HepG2 (cell line): ENCODE measurements around the gene FFAR4. TPM values are rescaled to one million over a fixed set of nuclear protein-coding genes. Genes with fewer than 3 reads are reported as not detected.

Experiments
- ADNP ChIP-seq: sonication (generic); formaldehyde crosslinking; IDR thresholded peaks from 2 replicates; pipeline ENCODE4 v1.4.0; 2020; ENCODE audit warnings: missing genetic modification reagents
- ARNT ChIP-seq: fragments of 450-650 bp; IDR thresholded peaks from 2 replicates; pipeline ENCODE4 v1.6.1; 2017
- BRD4 ChIP-seq: sonication (generic); formaldehyde crosslinking; IDR thresholded peaks from 2 replicates; pipeline ENCODE4 v1.4.0; 2020; ENCODE audit warnings: missing genetic modification reagents
- CREB3 ChIP-seq: sonication (generic); formaldehyde crosslinking; IDR thresholded peaks from 2 replicates; pipeline ENCODE4 v1.5.0; 2020; ENCODE audit warnings: missing genetic modification reagents
- E2F2 ChIP-seq: sonication (generic); formaldehyde crosslinking; IDR thresholded peaks from 2 replicates; pipeline ENCODE4 v1.4.0; 2020; ENCODE audit warnings: missing genetic modification reagents, borderline replicate concordance
- FOXP1 ChIP-seq, 2 experiments: fragments of 450-650 bp in 1 of 2; IDR thresholded peaks; 2 replicates each; pipeline ENCODE4 v1.6.1; 2017 to 2018; ENCODE audit warnings: antibody characterized with exemption in 1 of 2
- HMGXB4 ChIP-seq, 2 experiments: sonication (generic) in 1 of 2; formaldehyde crosslinking in 1 of 2; IDR thresholded peaks; 2 replicates each; pipeline versions ENCODE4 v1.4.0 to v1.6.1; 2018 to 2020; ENCODE audit warnings: missing genetic modification reagents in 2 of 2, borderline replicate concordance in 1 of 2, low read depth in 1 of 2, mild to moderate bottlenecking in 1 of 2, missing biosample characterization in 1 of 2
- IRX3 ChIP-seq: sonication (generic); formaldehyde crosslinking; IDR thresholded peaks from 2 replicates; pipeline ENCODE4 v1.8.1; 2023; ENCODE audit warnings: mild to moderate bottlenecking, low read depth, missing genetic modification reagents, borderline replicate concordance
- ISX ChIP-seq: sonication (generic); formaldehyde crosslinking; conservative IDR thresholded peaks from 2 replicates; pipeline ENCODE4 v1.5.0; 2020; ENCODE audit warnings: missing genetic modification reagents
- KDM6A ChIP-seq: IDR thresholded peaks from 2 replicates; pipeline ENCODE4 v1.6.1; 2016; ENCODE audit warnings: low read depth
- LCORL ChIP-seq, 2 experiments: fragments of 450-650 bp in 1 of 2; sonication (generic) in 1 of 2; formaldehyde crosslinking in 1 of 2; IDR thresholded peaks; 2 replicates each; pipeline versions ENCODE4 v1.5.0 to v1.6.1; 2017 to 2020; ENCODE audit warnings: antibody characterized with exemption in 1 of 2, missing genetic modification reagents in 1 of 2
- MBNL3 ChIP-seq: fragments of 250-450 bp; sonication (Bioruptor Pico); conservative IDR thresholded peaks from 2 replicates; pipeline ENCODE4 v1.8.0; 2022; ENCODE audit warnings: mild to moderate bottlenecking, inconsistent platforms
- NCOR1 ChIP-seq: fragments of 200-600 bp; sonication (generic); IDR thresholded peaks from 2 replicates; pipeline ENCODE4 v1.7.0; 2017; ENCODE audit warnings: antibody characterized with exemption, low read length, borderline replicate concordance
- NR1H2 ChIP-seq: sonication (generic); formaldehyde crosslinking; IDR thresholded peaks from 2 replicates; pipeline ENCODE4 v1.8.1; 2022; ENCODE audit warnings: low read depth, missing genetic modification reagents, borderline replicate concordance
- PPARG ChIP-seq: conservative IDR thresholded peaks from 2 replicates; pipeline ENCODE4 v1.6.1; 2016; ENCODE audit warnings: missing biosample characterization, missing genetic modification reagents
- PRPF4 ChIP-seq: fragments of 200-400 bp; formaldehyde crosslinking; IDR thresholded peaks from 2 replicates; pipeline ENCODE4 v1.6.1; 2016; ENCODE audit warnings: low read length, low read depth; ENCODE audit not compliant: poor library complexity, severe bottlenecking
- RFX1 ChIP-seq: fragments of 450-650 bp; IDR thresholded peaks from 2 replicates; pipeline ENCODE4 v1.6.1; 2017
- SKI ChIP-seq: fragments of 450-650 bp; IDR thresholded peaks from one replicate; pipeline ENCODE4 v1.6.1; 2018; ENCODE audit warnings: mild to moderate bottlenecking; ENCODE audit not compliant: partially characterized antibody
- ZBTB21 ChIP-seq: sonication (generic); formaldehyde crosslinking; IDR thresholded peaks from 2 replicates; pipeline ENCODE4 v1.4.0; 2020; ENCODE audit warnings: missing genetic modification reagents
- ZBTB26 ChIP-seq: IDR thresholded peaks from 2 replicates; pipeline ENCODE4 v1.6.1; 2016; ENCODE audit warnings: missing compliant biosample characterization, missing genetic modification reagents, borderline replicate concordance
- ZNF225 ChIP-seq: sonication (generic); formaldehyde crosslinking; IDR thresholded peaks from 2 replicates; pipeline ENCODE4 v1.4.0; 2020; ENCODE audit warnings: mild to moderate bottlenecking, missing genetic modification reagents
- ZNF512 ChIP-seq: sonication (generic); formaldehyde crosslinking; IDR thresholded peaks from 2 replicates; pipeline ENCODE4 v1.4.0; 2020; ENCODE audit warnings: mild to moderate bottlenecking, missing genetic modification reagents
- ZNF644 ChIP-seq: IDR thresholded peaks from 2 replicates; pipeline ENCODE4 v1.6.1; 2016; ENCODE audit warnings: low read depth
- ZSCAN22 ChIP-seq: sonication (generic); formaldehyde crosslinking; IDR thresholded peaks from 2 replicates; pipeline ENCODE4 v1.4.0; 2020; ENCODE audit warnings: mild to moderate bottlenecking, missing genetic modification reagents
- polyA plus RNA-seq, 8 experiments: library from polyadenylated mRNA; depleted of rRNA in 3 of 8; stranded (reverse) in 7 of 8; unstranded in 1 of 8; fragments of >200 nt; fragmentation: Illumina TruSeq in 4 of 8; extraction: Trizol in 4 of 8; gene quantifications; 2 replicates each; pipeline versions ENCODE4 v1.2.1 to v1.2.3, GENCODE V29; 2011 to 2016; ENCODE audit warnings: low read depth in 4 of 8, missing spikeins in 1 of 8, mixed read lengths in 1 of 8; ENCODE audit not compliant: insufficient read depth in 1 of 8
- total RNA-seq, 5 experiments: library from RNA; depleted of rRNA; stranded (reverse); fragments of >200 nt; fragmentation: Illumina TruSeq; extraction: Trizol; gene quantifications; 2 replicates each; pipeline ENCODE4 v1.2.3, GENCODE V29; 2016; ENCODE audit warnings: low read depth in 1 of 5

FFAR4 gene
- total and polyA plus RNA-seq, 2 of the 13 experiments (the other 11 are each of a cell fraction or from before 2014, with no cell fraction given), result 0.09 TPM; not detected in 1

GRCh38 chr10:93601146-93601773, 34.8 kb downstream of the FFAR4 start, which contains the start of gene RBP4 (continued):
- TF ChIP-seq ZNF225 (CRISPR knock-in tag), result 0 out of 2 replicates have a peak, but pooled peaks have one; percentile 58
- no peak for TF ChIP-seq LCORL (IDR thresholded peaks at IDR 0.05)
- peak; percentile 63 for TF ChIP-seq LCORL (CRISPR knock-in tag; IDR thresholded peaks at IDR 0.05)
- no peak for TF ChIP-seq ZNF644 (CRISPR knock-in tag)
- TF ChIP-seq ZBTB21 (CRISPR knock-in tag), result no peak
- TF ChIP-seq KDM6A, result peak; percentile 46; the same call in 1 of the 2 replicates
- peak; percentile 69; the same call in 1 of the 2 replicates for TF ChIP-seq BRD4
- peak; percentile 30; the same call in 1 of the 2 replicates for TF ChIP-seq PPARG (CRISPR knock-in tag)
- no peak for TF ChIP-seq ISX (CRISPR knock-in tag)
- TF ChIP-seq ZBTB26 (CRISPR knock-in tag), result no peak
- peak; percentile 49; the same call in 1 of the 2 replicates for TF ChIP-seq CREB3 (CRISPR knock-in tag)
- TF ChIP-seq ZSCAN22, result no peak
- TF ChIP-seq SKI, result peak; percentile 55
- TF ChIP-seq ZNF512, result no peak
- peak; percentile 38 for TF ChIP-seq IRX3 (CRISPR knock-in tag)
- no peak for TF ChIP-seq FOXP1 (IDR thresholded peaks at IDR 0.05)
- TF ChIP-seq FOXP1 (CRISPR knock-in tag; IDR thresholded peaks at IDR 0.05), result no peak; the same call in 1 of the 2 replicates
- no peak for TF ChIP-seq E2F2 (CRISPR knock-in tag)
- no peak for TF ChIP-seq MBNL3 (CRISPR knock-in tag)
- TF ChIP-seq ADNP, result no peak
- TF ChIP-seq RFX1, result no peak
- TF ChIP-seq ARNT, result no peak
- peak; percentile 49; the same call in 1 of the 2 replicates for TF ChIP-seq NCOR1
- peak in 1 of 2 experiments; percentile 81; a peak in 3 of 4 replicates for TF ChIP-seq HMGXB4 (CRISPR knock-in tag; IDR thresholded peaks at IDR 0.05; ENCODE audit: borderline replicate concordance in 1 of 2, low read depth in 1 of 2)
- TF ChIP-seq PRPF4, result no peak
- TF ChIP-seq NR1H2 (CRISPR knock-in tag), result no peak; the same call in 1 of the 2 replicates
